ENCODE results near the gene LGMN. TPM values are rescaled to one million over a fixed set of nuclear protein-coding genes. Genes with fewer than 3 reads are reported as not detected.

The LGMN gene
- polyA plus RNA-seq (2012; ENCODE audit: insufficient read length, low read depth), result 61.3 TPM

- peak; percentile 85 for TF ChIP-seq TAF1 (IDR thresholded peaks at IDR 0.05; ENCODE audit: borderline replicate concordance, insufficient read depth, low read length)
- TF ChIP-seq REST (IDR thresholded peaks at IDR 0.05; ENCODE audit: insufficient read depth in 1 of 2, low read depth in 2 of 2, low read length in 2 of 2), result no peak
- TF ChIP-seq FOXP2 (optimal IDR thresholded peaks at IDR 0.05; ENCODE audit: borderline replicate concordance, extremely low read depth, extremely low read length, insufficient read depth), result peak; percentile 74
- no peak for TF ChIP-seq SIN3A (IDR thresholded peaks at IDR 0.05; ENCODE audit: borderline replicate concordance, insufficient read depth, low read length)
- TF ChIP-seq POLR2AphosphoS5 (IDR thresholded peaks at IDR 0.05; ENCODE audit: low read depth, low read length), result peak; percentile 75
Measured at GRCh38 chr14:92748259-92749016, at the start of gene LGMN. TSS of gene LGMN (minus strand) at chr14:92748627. CDS start at chr14:92732786, 15,841 bp downstream.

DNA sequence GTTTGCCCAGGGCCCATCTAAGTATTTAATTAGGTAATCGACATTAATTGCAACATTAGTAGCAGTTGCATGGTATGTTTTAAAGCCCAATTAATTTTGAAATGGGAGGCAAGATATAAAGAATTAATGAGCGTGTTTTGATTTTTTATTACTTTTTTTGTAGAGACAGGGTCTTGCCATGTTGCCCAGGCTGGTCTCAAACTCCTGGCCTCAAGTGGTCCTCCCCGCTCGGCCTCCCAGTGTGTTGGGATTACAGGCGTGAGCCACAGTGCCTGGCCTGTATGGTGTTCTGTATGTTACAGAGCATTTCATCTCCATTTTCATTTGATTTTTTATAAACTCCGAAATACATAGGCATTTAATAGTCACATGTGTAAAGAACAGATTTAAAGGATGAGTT, 46.5 kb upstream of the LGMN start:
- TF ChIP-seq TAF1 (IDR thresholded peaks at IDR 0.05; ENCODE audit: borderline replicate concordance, insufficient read depth, low read length) (no peak), POLR2AphosphoS5 (IDR thresholded peaks at IDR 0.05; ENCODE audit: low read depth, low read length) (no peak), FOXP2 (optimal IDR thresholded peaks at IDR 0.05; ENCODE audit: borderline replicate concordance, extremely low read depth, extremely low read length, insufficient read depth) (no peak), REST (IDR thresholded peaks at IDR 0.05; ENCODE audit: insufficient read depth in 1 of 2, low read depth in 2 of 2, low read length in 2 of 2) (no peak), SIN3A (IDR thresholded peaks at IDR 0.05; ENCODE audit: borderline replicate concordance, insufficient read depth, low read length) (no peak)

DNA sequence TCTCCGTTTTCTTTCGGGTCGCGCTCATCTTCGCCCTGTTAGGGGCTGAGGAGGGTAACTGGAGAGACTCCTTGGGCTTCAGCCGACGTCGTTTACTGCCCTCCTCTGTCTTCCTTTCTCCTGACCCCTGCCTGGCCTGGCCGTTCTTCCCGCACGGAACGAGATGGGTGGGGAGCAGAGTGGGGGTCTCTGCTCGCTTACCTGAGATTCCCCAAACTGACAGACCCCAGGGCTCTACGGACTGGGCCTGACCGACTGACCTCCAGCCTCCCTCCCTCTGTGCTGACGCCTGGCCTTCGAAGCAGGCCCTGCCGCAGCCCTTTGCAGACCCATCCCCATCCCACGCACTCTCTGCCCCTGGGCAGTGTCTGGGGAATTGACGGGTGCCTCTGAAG, 46.1 kb upstream of the LGMN start:
- TF ChIP-seq POLR2AphosphoS5 (IDR thresholded peaks at IDR 0.05; ENCODE audit: low read depth, low read length) (no peak), SIN3A (IDR thresholded peaks at IDR 0.05; ENCODE audit: borderline replicate concordance, insufficient read depth, low read length) (no peak), FOXP2 (optimal IDR thresholded peaks at IDR 0.05; ENCODE audit: borderline replicate concordance, extremely low read depth, extremely low read length, insufficient read depth) (no peak), TAF1 (IDR thresholded peaks at IDR 0.05; ENCODE audit: borderline replicate concordance, insufficient read depth, low read length) (no peak), REST (IDR thresholded peaks at IDR 0.05; ENCODE audit: insufficient read depth in 1 of 2, low read depth in 2 of 2, low read length in 2 of 2) (no peak)

- 0 out of 2 replicates have a peak, but pooled peaks have one; percentile 11 for TF ChIP-seq TAF1 (IDR thresholded peaks at IDR 0.05; ENCODE audit: borderline replicate concordance, insufficient read depth, low read length)
- no peak for TF ChIP-seq SIN3A (IDR thresholded peaks at IDR 0.05; ENCODE audit: borderline replicate concordance, insufficient read depth, low read length)
- TF ChIP-seq POLR2AphosphoS5 (IDR thresholded peaks at IDR 0.05; ENCODE audit: low read depth, low read length), result peak; percentile 71
- no peak for TF ChIP-seq REST (IDR thresholded peaks at IDR 0.05; ENCODE audit: insufficient read depth in 1 of 2, low read depth in 2 of 2, low read length in 2 of 2)
- TF ChIP-seq FOXP2 (optimal IDR thresholded peaks at IDR 0.05; ENCODE audit: borderline replicate concordance, extremely low read depth, extremely low read length, insufficient read depth), result peak; percentile 97
Measured at GRCh38 chr14:92793709-92794546, 45.5 kb upstream of the LGMN start, which contains the start of gene GOLGA5. TSS of gene GOLGA5 (plus strand) at chr14:92794305. CDS start at chr14:92797438, 3,133 bp downstream.

All from PFSK-1 (cell line).